ENCODE results near the gene TPBGL. TPM values are rescaled to one million over a fixed set of nuclear protein-coding genes. Genes with fewer than 3 reads are reported as not detected.

The TPBGL gene
- total and polyA plus RNA-seq, 2 donors (not counting 3 experiments of a cell fraction or from before 2014, with no cell fraction given): not detected

- no peak overlapping the region for H3K27ac ChIP-seq (ENCODE audit: insufficient read depth, low read depth, low read length)
- H3K4me1 ChIP-seq (ENCODE audit: control insufficient read depth, extremely low read depth, insufficient read depth, low read length): peaks cover 31% of the 10 kb centered on the region
- no peak overlapping the region for H2AFZ ChIP-seq (ENCODE audit: low read depth, low read length)
- no TSS peak for BruUV-seq (replicated peaks)
- H4K20me1 ChIP-seq (replicated peaks; ENCODE audit: control insufficient read depth, extremely low read depth, insufficient read depth, low read length): no peaks in the 10 kb centered on the region
- H3K4me2 ChIP-seq (ENCODE audit: insufficient read depth, low read length): no peak overlapping the region
- H3K36me3 ChIP-seq (ENCODE audit: control insufficient read depth in 2 of 2, extremely low read depth in 1 of 2, insufficient read depth in 2 of 2, low read length in 2 of 2): peaks cover 12 to 54% of the 10 kb centered on the region in 2 experiments
- no peaks in the 10 kb centered on the region for H3K27me3 ChIP-seq (ENCODE audit: control insufficient read depth in 2 of 2, insufficient read depth in 2 of 2, low read length in 2 of 2)
- H3K9me1 ChIP-seq (replicated peaks; ENCODE audit: control insufficient read depth, extremely low read depth, insufficient read depth, low read length): no peaks in the 10 kb centered on the region
- DNase-seq (ENCODE audit: low read depth, low spot score): no peak
- TF ChIP-seq GATA2 (IDR thresholded peaks at IDR 0.05; ENCODE audit: insufficient read depth, insufficient read length, low read depth, low read length) (no peak), POLR2AphosphoS5 (IDR thresholded peaks at IDR 0.05; ENCODE audit: insufficient read depth, low read depth, low read length) (no peak), CTCF (IDR thresholded peaks at IDR 0.05; ENCODE audit: extremely low read depth in 1 of 2, insufficient read depth in 1 of 2, low read depth in 1 of 2, low read length in 2 of 2) (no peak), MAX (IDR thresholded peaks at IDR 0.05; ENCODE audit: insufficient read depth, insufficient read length) (no peak), FOS (IDR thresholded peaks at IDR 0.05; ENCODE audit: borderline replicate concordance, insufficient read depth, low read length) (no peak), EZH2 (IDR thresholded peaks at IDR 0.05; ENCODE audit: borderline replicate concordance, low read depth, low read length, severe bottlenecking) (no peak), POLR2A (IDR thresholded peaks at IDR 0.05; ENCODE audit: low read depth, low read length) (no peak), JUN (IDR thresholded peaks at IDR 0.05; ENCODE audit: borderline replicate concordance, insufficient read depth, insufficient read length, low read depth) (no peak), MYC (IDR thresholded peaks at IDR 0.05; ENCODE audit: low read depth, low read length) (no peak)
- CTCF ChIA-PET: interaction anchor here (0.8 to 2.3 kb wide), 9 partner anchors 8 to 132 kb away, joined by 3 to 15 read pairs (median 4); no protein-coding TSS in a partner anchor
- intact Hi-C loops (cut with micrococcal nuclease): no loop called here
- H3K4me3 ChIP-seq (replicated peaks in 1 of 3; ENCODE audit: insufficient read depth in 1 of 3, low read depth in 1 of 3, low read length in 3 of 3): no peak overlapping the region
- H3K79me2 ChIP-seq (ENCODE audit: control insufficient read depth, insufficient read depth, low read length): no peaks in the 10 kb centered on the region
- H3K9me3 ChIP-seq (replicated peaks; ENCODE audit: control insufficient read depth, insufficient read depth, low read length): no peaks in the 10 kb centered on the region
- no peak for FAIRE-seq
- no peak overlapping the region for H3K9ac ChIP-seq (replicated peaks; ENCODE audit: extremely low read depth, insufficient read depth, low read length)
- POLR2A ChIA-PET: no interaction called here
- dilution Hi-C loops (cut with MboI; ENCODE audit: extremely low pct_ligation_motif_present, low sequenced_read_pairs): no loop called here
Observed at GRCh38 chr11:75276686-75277085, 36.1 kb downstream of the TPBGL start.

All from endothelial cell of umbilical vein (primary cell).